Glomerular visceral epithelial cell (primary cell): ENCODE results near the gene HOMER3.
"Not testable (repeated sequence)": the region's sequence is repeated elsewhere in the genome, so short reads cannot be mapped to it uniquely, and the experiment has no call there.

Source experiments
- DNase-seq: peaks from one replicate; pipeline ENCODE4 v3.0.0-alpha.2; 2016; ENCODE audit errors: extremely low spot score

Gene HOMER3

DNA sequence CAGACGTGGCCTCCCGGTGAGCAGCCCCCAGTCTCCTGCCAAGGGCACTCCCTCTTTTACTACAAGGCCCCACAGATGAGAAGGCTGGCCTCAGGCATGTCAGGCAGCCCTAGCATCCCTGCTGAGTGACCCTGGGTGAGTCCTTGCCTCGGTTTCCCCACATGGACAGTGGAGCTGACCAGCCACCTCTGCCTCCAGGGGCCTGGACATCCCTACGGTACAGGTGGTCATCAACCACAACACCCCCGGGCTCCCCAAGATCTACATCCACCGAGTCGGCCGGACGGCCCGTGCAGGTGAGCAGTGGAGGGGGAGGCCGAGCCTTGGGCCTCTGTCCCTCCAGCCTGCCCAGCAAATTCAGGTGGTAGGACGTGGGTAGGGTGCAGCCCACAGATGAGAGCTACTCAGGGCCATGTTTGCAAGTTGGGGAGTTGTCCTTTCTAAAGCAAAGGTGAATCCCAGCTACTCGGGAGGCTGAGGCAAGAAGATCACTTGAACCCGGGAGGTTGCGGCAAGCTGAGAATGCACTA lies 16.3 kb downstream of the HOMER3 start:
- DNase-seq = no peak

DNA sequence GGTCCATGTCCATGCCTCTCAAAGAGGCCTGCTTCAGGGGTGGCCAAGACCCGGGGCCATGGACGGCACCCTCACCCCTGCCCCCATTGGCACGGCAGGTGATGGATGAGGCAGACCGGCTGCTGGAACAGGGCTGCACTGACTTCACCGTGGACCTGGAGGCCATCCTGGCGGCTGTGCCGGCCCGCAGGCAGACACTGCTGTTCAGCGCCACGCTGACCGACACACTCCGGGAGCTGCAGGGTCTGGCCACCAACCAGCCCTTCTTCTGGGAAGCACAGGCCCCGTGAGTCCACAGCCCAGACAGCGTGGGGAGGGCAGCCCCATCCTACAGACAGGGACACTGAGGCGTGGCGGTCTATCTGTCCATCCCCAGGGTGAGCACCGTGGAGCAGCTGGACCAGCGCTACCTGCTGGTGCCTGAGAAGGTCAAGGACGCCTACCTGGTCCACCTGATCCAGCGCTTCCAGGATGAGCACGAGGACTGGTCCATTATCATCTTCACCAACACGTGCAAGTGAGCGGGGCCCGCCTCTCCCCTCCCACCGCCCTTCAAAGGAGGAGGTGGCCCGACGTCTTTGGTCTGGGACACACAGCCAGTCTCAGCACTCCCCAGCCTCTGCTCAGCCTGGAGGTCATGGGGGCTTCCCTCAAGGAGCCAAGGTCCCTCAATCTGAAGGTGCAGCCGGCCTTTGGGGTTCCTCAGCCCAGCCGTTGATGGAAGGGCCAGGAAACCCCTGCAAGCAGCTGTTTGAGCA lies 18.6 kb downstream of the HOMER3 start:
- DNase-seq = no peak

GRCh38 chr19:18921593-18921992 lies 19.4 kb downstream of the HOMER3 start:
- no peak for DNase-seq

DNA sequence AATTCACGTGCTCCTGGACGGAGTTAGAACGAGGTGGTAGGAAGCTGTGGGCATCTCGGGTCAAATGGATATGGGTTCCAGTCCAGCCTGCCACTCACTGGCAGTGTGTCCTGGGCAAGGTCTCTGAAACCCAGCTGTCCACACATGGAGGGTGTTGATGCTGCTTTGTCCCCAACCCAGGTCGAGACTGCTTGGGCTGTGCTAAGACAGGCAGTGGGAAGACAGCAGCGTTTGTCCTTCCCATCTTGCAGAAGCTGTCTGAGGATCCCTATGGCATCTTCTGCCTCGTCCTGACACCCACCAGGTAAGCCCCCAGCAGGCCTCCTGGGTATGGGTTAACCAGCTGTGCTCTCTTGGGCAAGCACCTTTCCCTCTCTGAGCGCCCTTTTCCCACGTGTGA lies 20.6 kb downstream of the HOMER3 start:
- no peak for DNase-seq

DNA sequence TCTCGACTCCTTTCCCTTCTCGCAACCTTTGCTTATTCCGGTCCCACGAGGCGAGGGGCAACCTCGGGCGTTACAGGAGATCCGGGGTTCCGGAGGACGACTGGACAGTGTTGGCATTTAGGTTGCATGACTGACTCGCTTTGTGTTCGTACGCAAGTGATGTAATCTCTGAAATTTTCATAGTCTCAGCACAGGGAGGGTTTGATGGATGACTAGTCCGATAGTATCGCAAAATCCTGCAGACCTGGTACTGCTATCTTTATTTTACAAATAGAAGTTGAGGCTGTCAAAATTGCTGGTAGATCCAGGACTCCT lies 21.2 kb downstream of the HOMER3 start:
- no peak for DNase-seq

GRCh38 chr19:18919086-18919899 lies 21.7 kb downstream of the HOMER3 start, which contains the start of the genes COPE and DDX49:
TSS of gene COPE (minus strand) at chr19:18919387. CDS start at chr19:18919348, 39 bp downstream.
TSS of gene DDX49 (plus strand) at chr19:18919715. CDS start at chr19:18919742, 27 bp downstream.
- DNase-seq = peak; percentile 100

DNA sequence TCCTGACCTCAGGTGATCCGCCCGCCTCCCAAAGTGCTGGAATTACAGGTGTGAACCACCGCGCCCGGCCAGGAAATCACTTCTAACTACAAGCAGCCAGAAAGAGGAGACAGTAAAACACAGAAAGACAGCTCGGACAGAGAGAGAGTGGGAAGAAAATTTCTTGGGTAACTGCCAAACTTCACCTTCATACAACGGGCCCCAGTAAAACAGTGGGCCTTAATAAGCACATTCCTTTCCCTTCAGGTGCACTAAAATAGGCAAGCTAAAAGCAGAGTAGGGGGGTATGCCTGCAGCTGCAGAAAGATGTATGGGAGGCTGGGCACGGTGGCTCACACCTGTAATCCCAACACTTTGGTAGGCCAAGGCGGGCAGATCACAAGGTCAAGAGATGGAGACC lies 23.4 kb downstream of the HOMER3 start:
- not testable (repeated sequence) for DNase-seq

DNA sequence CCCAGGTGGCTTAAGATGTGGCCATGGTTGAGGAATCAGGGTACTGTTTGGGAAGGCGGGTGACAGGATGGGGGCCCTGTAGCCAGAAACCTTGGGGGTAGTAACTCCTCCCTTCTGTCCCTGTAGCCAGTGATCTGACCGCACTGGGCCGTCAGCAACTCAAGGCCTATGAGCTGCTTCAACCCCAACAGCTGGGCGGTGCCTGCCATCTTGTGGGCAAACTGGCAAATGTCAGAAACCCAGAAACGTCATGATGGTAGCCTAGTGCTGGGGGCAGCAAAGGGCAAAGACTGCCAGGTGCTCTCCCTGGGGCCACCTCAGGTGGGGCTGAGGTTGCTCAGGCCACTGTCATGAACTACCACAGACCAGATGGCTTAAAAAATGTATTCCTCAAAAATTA lies 25.4 kb downstream of the HOMER3 start:
- peak; percentile 42 for DNase-seq

GRCh38 chr19:18913466-18913865 lies 27.6 kb downstream of the HOMER3 start:
- DNase-seq = no peak

DNA sequence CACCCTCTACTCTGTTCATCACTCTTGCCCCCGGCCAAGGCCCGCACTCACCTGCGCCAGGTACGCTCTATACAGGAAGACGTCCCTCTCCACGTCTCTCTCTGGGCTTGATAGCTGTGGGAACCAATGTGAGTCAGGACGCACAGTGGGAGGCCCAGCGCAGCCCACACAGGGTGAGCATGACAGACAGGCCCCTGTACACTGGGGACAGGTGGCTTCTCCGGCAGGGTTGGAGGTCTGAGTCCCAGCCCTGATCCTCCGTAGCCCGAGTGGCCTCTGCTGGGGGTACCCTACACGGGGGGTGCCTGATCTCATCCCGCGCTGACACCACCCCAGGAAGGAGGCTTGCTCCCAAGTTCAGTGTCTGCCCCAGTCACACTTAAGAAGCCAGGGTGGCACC lies 28.1 kb downstream of the HOMER3 start:
- no peak for DNase-seq

DNA sequence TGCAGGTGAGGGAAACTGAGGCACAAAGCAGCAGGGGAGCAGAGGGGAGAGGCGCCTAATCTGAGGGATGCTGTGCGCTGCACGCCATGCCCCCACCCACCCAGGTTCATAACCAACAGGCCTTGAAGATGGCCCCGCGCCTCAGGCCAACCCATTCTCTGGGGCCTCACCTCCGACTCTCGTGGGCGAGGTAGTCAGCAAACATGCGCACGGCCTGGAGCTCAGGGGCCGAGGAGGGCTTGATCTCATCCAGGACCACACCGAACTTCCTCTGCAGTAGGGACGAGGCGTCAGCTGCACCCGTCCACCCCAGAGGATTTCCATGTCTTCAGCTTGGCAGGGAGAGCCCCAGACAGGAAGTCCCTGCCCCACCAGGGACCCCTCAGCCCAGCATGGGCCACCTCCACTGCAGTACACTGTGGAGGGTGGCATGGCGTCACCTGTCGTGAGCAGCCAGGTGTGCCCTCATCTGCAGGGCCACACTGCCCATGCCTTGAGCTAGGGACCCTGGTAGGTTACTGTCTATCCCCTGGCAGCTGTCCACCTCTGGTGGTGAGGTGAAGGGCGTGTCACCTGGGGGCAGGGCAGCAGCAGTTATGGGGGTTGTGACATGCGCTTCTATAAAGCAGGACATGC lies 30.1 kb downstream of the HOMER3 start:
- no peak for DNase-seq

DNA sequence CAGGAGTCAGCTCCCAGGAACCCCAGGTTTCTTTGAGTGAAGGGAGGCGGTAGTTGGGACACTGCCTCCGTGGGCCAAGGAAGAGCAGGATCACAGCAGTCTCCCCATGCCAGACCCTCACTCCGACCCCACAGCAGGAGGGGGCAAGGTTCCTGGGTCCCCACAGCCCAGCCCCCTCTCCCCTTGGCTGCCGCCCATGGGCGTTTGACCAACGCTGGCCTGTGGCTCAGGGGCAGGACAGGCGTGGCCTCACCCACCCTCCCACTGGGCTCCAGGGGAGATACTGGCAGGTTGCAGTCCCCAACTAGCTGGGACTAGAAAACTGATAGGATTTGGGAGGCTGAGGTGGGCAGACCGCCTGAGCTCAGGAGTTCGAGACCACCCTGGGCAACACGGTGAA lies 31.0 kb downstream of the HOMER3 start:
- DNase-seq = no peak

DNA sequence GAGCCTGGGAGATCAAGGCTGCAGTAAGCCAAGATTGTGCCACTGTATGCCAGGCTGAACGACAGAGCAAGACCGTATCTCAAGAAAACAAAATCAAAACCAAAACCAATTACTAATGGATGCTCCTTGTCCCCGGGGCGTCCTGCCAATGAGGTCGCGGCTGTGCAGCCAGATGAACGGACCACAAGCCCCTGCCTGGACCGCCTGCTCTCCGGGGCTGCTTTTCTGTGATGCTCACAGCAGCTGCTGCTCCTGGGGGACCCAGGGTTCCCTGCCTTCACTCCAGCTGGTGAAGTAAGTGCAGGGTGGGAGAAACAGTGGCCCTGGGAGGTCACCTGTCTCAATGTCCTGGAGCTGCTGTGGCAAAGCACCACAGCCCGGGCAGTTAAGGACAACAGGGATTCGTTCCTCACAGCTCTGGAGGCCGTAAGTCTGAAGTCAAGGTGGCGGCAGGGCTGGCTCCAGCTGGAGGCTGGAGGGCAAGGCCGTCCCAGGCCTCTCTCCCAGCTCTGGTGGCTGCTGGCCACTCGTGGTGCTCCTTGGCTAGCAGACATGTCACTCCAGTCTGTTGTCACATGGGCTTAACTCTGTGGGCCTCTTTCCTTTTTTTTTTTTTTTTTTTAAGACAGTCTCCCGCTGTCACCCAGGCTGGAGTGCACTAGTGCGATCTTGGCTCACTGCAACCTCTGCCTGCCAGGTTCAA lies 31.9 kb downstream of the HOMER3 start:
- DNase-seq = no peak

DNA sequence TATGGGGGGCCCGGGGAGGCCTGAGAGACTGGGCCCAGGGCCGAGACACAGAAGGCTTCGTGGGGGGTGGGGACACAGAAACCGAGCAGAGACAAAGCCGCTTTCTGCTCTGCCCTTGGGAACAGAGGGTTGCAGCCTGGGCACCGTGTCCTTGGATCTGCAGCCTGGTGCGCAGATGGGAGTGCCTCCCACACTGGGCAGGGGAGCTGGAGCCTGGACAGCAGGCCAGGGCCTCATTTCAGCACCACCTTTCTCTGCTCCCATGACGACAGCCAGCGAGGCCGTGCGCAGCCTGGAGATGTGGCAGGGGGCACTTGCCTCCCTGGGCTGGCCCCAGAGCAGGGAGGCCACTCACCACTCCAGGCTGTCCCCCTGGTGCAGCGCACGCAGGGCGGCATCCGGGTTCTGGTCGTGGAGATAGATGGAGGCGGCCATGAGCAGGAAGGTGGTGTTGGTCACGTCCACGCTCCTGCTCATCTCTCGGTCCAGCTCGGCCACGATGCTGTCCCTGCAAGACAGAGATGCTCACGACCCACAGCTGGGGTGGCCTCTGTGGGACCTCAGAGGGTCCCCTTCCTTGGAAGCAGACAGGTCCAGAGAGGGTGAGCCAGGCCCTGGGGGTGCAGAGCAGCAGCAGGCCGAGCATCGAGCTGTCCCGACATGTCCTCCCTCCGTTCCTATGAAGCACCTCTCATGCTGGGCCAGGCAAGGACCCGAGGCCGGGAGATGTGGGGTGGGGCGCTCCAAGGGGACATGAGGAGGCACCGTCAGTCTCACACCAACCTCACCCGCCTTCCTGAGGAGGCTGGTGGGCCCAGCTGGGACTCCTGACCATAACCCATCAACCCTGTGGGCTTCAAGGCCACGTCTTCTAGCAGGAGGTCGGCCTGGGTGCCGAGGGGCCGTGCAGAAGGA lies 34.2 kb downstream of the HOMER3 start:
- DNase-seq = no peak

DNA sequence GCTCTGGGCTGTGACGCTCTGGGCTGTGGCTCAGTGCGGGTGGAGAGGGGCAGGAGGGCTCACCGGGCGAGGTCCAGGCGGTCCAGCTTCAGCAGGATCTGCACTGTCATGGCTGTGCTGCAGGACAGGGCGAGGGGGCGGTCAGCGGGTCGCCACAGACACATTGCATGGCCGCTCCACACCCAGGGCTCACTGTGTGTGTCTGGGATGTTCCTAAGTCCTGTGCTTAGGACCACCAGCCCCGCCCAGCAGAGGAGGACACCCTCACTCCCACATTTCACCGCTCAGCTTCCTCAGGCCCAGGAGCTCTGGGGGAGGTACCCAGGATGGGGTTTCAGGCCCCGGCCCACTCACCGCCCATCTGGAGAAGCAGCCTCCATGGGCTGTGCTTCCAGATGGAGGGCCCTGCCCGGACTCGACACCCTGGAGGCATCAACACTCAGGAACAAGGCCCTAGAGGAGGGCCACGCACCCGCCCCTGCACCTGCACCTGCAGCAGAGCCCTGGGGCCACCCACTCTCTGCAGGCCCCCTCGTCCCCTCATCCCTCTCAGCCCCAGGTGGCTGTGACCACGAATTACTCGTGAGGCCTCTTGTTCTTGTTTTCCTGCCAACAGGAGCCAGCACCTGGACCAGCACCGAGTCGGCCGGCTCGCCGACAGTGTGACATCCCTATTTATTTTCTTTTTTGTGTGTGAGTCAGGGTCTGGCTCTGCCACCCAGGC lies 35.3 kb downstream of the HOMER3 start:
- no peak for DNase-seq

DNA sequence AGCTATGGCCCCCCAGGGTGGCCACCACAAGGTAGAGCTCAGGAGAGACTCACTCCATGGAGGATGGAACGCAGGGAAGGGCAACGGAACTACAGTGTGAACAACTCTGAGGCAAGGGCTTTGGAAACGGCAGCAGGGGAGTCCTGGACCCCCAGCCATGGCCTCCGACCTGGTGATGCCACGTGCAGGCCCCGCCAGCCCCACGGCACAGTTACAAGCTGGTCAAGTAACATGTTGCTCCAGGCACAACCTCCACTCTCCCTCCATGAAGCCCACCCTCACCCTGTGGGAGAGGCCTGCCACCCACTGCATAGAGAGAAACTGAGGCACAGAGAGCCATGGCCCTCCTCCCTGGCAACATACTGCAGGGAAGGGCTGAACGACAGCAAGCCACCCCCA lies 36.0 kb downstream of the HOMER3 start:
- no peak for DNase-seq

GRCh38 chr19:18904334-18905057 lies 36.5 kb downstream of the HOMER3 start:
- DNase-seq = no peak

- DNase-seq = no peak
Observed at GRCh38 chr19:18903156-18904037, 37.6 kb downstream of the HOMER3 start.
